A673 (cell line): Measurements from ENCODE around the gene ADAMTS15.

ENCODE experiments used
- EZH2 ChIP-seq: fragments of 200-600 bp; sonication (generic); IDR thresholded peaks from 2 replicates; pipeline ENCODE4 v1.6.1; 2017; ENCODE audit warnings: borderline replicate concordance, low read depth, mild to moderate bottlenecking, mixed read lengths, antibody characterized with exemption, low read length; ENCODE audit not compliant: poor library complexity, severe bottlenecking
- TF ChIP-seq, protein P1 (sequence below): fragments of 300-800, 200-600 bp; sonication (generic); conservative IDR thresholded peaks from 2 replicates; pipeline ENCODE4 v1.5.1; 2017; ENCODE audit warnings: low read depth, mild to moderate bottlenecking, antibody characterized with exemption, low read length, moderate library complexity, mixed read lengths

DNA sequence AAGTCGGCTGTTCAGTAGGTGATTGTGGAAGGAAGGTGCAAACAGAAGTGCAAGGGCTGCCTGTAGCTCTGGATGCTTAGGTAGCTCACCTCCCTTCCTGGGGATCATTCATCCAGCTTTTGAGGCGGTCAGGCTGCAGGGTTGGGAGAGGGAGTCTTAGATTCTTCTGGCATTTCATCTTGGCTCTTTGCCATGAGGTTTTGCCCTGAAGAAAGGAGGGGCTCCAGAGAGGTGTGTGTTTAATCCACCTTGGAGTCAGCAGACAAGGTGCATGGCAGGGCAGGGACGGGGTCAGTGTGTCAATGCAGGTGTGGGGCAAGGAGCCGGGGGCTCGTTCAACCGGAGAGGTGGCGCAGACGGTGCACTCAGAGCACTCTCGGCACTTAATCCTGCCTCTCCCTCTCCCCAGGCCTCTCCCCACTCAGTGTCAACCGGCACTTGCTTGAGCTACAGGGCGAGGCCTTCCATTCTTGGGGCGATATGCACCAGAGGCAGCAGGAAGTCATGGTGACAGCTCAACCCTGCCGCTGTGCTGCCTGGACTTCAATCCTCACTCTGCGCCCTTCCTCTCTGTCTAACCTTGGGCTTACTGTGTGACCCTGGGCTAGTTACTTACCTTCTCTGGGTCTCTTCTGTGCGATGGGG, 7.2 kb downstream of the ADAMTS15 start:
- TF ChIP-seq, protein P1, sequence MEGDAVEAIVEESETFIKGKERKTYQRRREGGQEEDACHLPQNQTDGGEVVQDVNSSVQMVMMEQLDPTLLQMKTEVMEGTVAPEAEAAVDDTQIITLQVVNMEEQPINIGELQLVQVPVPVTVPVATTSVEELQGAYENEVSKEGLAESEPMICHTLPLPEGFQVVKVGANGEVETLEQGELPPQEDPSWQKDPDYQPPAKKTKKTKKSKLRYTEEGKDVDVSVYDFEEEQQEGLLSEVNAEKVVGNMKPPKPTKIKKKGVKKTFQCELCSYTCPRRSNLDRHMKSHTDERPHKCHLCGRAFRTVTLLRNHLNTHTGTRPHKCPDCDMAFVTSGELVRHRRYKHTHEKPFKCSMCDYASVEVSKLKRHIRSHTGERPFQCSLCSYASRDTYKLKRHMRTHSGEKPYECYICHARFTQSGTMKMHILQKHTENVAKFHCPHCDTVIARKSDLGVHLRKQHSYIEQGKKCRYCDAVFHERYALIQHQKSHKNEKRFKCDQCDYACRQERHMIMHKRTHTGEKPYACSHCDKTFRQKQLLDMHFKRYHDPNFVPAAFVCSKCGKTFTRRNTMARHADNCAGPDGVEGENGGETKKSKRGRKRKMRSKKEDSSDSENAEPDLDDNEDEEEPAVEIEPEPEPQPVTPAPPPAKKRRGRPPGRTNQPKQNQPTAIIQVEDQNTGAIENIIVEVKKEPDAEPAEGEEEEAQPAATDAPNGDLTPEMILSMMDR = no peak
- TF ChIP-seq EZH2 = no peak
